NCI-H2081 (cell line): ENCODE results near the gene ARMC3.
A peak's percentile ranks its signal among the peaks of the same experiment; 100 is the strongest.
"Not testable (repeated sequence)": the region's sequence is repeated elsewhere in the genome, so short reads cannot be mapped to it uniquely, and the experiment has no call there.

Experiments
- DNase-seq, 2 experiments: peaks; one replicate each; lab custom pipeline; 2025; lab: John Stamatoyannopoulos, UW

ARMC3 gene

DNA sequence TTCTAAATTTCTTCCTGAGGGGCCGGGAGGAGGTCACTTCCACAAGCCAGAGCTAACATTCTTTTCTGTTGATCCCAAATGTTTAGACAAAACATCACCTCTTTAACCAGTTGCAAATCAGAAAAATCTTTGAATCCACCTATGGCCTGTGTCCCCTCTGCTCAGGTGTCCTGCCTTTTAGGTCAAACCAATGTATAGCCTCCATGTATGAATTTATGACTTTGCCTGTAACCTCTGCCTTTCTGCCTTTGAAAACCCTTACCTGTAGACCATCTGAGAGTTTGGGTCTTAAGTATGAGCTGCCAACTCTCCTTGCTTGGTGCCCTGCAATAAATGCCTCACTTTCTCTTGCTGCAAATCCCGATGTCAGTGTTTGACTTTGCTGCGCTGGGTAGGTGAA, 123.4 kb downstream of the ARMC3 start:
- DNase-seq = no peak

DNA sequence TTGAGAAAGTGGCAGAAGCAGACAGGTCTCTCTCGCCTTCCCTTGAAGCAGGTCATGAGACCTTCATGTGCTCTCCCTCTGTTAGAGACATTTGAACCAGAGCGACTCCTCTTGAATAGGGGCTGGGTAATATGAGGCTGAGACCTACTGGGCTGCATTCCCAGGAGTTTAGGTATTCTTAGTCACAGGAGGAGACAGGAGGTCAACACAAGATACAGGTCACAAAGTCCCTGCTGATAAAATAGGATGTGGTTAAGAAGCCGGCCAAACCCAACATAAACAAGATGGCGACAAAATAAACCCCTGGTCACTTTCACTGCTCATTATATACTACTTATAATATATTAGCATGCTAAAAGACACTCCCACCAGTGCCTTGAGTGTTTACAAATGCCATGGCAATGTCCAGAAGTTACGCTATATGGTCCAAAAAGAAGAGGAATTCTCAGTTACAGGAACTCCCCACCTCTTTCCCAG, 124.0 kb downstream of the ARMC3 start:
- no peak for DNase-seq

DNA sequence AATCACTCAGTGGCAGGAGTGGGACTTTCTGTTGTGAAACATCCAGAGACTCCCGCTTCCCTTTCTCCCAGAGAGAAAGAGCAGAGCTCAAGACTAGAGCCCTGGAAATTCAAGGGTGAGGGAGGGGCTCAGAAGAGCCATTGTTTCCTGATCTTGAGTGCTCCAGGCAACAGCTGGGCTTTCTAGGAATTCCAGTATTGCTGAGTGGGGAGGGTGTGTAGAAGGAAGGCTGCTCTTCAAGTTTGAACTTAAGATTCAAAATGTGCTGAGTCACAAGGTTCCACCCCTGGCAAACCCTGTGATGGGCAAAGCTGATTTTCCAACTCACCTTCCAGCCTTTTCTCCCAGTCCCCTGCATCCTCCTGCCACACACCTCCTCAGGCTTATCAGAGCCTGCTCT, 125.2 kb downstream of the ARMC3 start:
- no peak for DNase-seq

DNA sequence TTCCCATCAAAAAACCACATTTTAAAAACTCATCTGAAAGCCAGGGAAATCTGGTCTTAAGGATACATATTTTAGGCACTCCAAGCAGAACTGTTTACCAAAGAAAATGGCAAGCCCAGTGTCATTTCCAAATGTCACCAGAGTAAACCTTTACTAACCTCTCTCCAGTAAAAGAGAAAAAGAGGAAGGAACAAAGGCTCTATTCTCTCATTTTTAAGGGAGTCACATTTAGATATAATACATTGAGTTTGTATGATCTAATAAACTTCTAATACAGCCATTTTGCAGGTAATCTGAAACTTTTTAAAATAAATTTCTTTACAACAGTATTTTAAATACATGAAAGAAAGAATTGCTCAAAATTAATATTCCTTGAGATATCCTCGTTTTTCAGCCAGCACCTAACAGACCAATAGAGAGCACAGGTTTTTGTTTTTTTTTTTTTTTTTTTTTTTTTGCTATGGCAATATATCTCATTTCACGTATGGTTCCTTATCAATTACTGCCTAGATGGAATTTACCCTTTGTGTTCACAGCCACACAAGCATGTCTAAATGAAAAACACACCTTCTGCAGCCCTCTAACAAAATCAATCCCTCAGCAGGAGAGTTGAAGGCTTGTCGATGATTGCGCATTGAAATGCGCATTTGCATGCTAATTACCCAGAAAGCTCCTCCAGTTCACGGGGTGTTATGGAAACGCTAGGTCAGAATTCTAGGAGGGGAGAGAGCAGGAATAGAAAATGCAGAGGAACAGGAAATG, 127.8 kb downstream of the ARMC3 start:
- no peak for DNase-seq

DNA sequence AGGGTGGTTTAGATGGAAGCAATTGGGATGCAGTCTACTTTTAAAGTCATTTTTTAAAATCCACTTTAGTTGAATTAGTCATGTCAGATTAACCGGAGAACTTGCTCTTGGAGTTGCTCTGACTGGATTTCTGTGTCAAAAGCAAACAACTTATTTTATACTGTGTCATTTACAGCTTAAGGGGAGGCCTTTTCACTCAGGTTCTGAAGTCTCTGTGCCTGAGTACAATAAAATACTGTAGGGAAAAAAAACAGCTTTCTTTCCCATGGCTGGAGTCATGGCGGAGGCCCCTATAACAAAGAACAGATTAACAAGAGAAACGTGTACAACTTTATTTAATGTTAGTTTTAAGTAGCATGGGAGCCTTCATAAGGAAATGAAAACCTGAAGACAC, 128.3 kb downstream of the ARMC3 start:
- no peak for DNase-seq

DNA sequence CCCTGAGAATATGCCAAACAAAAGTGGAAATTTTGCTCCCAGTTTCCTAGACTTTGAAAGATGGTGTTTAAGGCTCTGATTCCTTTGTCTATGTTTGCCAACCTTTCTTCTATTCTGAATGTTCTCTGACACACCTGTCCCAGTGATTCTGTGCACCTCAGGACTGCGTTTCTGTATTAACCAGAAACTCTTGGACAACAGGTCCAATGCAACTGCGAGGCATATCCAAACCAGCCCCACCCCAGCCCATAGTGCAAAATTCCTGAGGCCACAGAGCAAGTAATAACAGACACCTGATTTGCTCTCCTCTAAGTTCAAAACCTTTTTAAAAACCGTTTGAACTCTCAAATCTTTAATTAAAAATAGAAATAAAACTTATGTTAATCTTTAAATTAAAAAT, 130.5 kb downstream of the ARMC3 start:
- no peak for DNase-seq

DNA sequence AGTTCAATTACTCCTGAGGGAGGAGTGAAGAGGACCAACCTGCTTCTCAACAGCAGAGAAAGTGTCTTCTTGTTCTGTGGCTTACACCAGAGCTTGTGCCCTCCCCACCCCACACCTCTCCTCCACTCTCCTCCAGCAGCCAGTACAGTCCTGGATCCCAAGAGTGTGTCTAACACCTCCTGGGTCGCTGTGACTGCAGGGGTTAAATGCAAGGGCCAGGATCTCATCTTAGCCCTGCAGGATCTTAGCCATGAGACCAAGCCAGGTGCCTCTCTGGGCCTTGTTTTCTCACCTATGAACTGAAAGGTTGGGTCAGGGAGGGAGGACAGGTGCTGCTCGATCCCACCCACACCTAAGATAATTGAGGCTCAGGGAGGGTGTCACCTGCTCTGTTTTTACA, 133.1 kb downstream of the ARMC3 start:
- DNase-seq = no peak

DNA sequence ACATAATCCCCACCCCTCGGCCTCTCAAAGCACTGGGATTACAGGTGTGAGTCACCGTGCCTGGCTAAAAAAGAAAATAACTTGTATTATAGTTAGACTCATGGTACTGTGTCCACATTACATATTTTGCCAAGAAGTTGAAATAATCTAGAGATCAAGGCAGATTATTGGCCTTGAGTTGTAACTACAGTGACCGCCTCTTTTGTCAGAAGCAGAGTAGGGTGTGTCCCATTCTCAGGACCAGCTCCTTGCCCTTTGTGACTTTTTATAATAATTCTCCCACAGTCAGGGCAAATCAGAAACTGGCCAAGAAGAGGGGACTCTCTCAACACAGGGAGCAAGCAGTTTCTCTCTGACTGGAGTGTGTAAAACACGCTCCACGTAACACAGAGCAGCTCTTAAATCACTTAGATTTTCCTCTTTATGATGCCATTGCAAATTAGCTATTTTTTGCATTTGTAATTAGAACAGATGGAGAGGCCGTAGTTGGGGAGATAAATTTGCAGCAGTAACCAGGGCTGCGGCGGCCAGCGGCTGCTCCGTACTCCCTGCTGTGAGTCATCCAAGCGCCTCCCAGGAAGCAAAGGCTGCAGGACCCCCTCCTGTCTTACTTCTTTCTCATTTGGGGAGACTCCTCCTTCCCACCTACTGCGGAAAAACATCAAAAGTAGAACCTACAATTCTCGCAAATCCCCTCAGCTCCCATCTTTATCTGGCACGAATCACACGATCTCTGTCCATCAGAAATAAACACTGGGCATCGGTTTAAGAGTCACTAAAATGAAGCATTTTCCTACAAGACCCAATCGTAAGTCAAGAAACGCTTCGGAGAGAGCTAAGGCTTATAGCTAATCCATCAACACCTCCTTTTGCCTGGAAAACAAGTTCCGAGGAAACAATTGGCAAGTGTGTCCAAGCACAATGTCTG, 135.5 kb downstream of the ARMC3 start:
- DNase-seq = no peak

DNA sequence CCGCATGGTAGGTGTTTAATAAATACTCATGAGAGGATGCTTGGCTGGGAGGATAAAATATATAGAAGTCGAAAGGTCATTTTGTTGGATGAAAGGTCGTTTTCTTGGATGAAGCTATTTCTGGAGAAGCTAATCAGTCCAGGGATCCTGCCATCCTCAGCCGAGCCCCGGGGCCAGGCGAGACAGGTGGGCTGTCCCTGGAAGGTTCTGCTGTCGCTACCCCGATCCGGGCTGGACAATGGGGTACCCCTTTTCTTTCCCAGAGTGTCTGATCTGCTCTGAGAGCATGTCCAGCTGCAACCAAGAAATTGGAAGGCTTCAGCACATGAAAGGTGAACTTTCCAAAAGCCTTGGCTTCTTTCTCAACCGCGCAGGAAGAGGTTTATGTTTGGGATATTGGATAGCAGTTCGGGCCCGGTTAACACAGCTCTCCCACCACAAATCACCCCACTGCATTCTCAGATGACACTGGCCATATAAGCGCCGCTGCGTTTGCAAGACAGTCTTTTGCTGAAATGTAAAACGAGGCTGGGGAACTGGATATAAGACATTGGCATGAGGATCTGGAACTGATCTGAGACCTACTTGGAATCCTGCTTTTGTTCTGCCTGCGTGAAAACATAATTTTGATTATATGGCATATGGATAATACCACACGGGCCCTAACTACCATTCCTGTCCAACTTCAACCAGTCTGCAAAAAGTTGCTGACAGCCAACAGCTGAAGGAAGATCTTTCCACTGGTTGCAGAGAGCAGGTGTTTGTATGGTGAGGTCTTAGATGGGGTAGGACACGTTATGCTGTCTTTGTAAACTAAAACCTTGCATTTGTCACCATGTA, 136.3 kb downstream of the ARMC3 start:
- DNase-seq = no peak

DNA sequence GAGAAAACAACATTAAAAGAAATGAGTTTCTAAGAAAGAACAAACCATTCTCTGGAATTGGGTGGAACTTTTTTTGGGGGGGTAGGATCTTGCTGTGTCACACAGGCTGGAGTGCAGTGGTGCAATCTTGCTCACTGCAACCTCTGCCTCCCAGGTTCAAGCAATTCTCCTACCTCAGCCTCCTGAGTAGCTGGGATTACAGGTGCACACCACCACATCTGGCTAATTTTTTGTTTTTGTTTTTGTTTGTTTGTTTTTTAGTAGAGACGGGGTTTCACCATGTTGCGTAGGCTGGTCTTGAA, 136.9 kb downstream of the ARMC3 start:
- not testable (repeated sequence) for DNase-seq

DNA sequence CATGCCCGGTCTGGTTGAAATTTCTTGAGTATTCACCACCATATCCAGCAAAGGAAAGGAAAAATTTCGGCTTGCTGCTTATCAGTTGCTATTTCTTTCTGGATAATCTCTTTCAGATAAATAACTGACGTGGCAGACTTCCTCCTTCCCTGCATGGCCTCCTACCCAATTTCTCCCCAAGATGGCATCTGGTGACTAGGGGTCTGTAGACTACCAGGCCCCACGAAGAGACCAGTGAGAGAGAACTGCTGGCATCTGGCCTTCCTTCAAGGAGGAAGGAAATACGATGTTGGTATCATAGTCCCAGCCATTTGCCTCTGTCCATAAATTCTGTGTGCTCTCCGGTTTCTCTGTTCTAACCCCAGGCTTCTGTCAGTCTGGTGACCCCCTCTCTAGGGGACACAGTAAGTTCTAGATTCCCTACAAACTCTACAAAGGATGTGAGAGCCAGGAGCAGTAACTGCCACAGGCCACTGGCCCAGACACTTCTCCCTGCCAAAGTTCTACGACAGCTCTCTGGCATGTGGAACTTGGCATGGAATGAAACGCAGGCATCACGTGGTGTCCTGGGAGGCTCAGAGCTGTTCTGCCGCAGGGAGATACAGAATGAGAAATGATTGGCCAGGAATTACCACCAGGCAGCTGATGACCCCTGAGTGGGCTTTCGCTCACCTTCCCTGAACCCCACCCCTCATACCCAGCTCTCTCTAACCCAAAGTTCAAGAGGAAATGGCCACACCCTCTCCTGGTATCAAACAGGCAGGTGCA, 137.5 kb downstream of the ARMC3 start:
- DNase-seq = no peak

DNA sequence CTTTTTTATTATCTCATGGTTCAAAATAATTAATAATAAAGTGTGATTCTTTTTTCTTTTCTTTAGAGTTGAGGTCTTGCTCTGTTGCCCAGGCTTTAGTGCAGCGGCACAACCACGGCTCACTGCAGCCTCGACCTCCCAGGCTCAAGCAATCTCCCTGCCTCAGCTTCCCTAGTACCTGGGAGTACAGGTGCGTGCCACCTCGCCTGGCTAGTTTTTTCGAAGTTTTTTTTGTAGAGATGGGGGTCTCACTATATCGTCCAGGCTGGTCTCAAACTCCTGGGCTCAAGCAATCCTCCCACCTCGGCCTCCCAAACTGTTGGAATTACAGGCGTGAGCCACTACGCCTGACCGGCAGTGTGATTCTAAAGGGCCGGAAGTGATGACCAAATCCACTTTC, 139.5 kb downstream of the ARMC3 start:
- no peak for DNase-seq

DNA sequence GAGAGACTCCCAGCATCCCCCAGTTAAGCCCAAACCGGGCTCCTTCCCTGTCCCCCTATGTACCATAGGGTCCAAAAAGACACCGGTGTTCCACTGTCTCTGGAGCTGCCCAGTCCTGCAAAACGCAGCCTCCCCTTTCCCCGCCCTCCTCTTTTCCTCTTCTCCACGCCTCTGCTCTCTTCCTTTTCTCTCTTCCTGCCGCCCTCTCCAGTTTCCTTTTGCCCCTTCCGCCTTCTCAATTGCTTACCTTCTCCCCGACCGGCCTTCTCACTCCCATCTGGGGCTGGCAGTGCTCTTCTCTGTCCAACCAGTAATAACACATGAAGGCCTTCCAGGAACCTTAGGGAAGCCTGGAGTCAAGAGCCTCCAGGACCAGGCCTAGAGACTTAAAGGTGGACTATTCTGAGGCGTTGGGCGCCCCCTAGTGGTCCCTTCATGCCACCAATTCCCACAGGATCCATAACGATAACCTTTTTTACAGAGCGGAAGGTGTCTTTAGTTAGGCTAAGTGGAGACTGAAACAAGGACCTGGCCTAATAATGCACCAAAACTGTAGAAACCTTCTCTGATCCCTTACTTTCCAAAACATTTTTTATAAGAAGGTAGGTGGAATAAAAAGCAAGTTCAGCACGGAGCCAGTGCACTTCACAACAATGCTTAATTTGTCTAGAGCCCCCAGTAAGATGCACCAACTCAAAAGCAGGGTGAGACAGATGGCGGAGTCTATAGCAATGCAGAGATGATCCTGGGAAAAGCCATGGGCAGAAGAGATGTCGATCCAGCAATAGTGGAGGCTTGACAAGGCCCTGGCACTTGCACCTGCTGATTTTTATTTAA, 140.3 kb downstream of the ARMC3 start:
- peak; percentile 69 to 71 for DNase-seq

DNA sequence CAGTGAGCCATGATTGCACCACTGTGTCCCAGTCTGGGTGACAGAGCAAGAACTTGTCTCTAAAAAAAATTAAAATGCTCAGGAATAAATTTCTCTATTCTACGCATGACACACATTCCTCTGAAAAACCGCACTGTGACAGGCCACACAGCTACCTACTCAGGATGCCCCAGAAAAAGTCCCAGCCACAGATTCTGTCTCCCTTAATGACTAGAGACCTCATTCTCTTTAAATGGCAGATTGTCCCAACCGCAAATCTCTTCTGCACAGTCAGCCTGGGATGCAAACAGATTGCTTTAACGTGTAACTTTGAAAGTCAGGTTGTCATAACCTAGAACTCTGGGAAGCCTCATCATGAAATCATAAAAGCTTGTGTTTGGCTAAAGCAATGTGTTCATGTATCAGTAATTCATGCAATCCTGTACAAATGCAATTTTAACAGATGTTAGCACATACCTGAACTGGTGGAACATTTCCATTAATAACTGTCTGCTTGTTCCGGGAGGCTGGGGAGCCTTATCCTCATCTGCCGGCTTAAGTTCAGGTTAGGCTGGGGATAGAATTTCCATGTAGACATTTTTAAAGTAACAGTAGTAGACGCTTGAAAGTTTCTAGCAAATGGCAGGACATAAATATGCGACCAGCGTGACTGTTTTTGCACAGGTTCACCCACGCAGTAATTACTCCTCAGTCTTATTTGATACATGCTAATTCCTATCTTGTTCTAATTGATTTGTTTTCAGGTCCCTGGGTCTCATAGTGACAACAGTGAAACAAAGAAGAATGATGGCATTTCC, 141.4 kb downstream of the ARMC3 start:
- no peak for DNase-seq

DNA sequence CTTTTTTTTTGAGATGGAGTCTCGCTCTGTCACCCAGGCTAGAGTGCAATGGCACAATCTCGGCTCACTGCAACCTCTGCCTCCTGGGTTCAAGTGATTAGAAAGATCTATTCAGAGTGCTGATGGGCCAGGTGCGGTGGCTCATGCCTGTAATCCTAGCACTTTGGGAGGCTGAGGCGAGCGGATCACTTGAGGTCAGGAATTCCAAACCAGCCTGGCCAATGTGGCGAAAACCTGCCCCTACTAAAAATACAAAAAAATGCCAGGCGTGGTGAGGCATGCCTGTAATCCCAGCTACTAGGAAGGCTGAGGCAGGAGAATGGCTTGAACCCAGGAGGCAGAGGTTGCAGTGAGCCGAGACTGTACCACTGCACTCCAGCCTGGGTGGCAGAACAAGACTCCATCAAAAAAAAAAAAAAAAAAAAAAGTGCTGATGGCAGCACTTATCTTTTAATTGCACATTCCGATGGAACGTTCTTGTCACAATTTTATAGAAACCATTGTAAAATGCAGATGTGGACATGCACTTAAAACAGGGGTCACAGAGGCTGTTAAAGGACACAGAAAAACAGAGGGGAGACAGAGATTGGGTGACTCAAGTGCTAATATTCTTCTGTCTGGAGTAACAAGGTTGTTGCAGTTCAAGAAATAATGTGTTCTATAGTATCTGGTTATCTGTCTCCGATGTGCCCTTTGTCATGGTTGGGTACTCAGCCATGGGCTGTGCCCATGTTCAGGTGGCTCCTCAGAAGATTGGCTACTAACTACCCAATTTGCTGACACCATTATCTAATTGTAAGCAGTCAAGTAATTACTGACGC, 142.4 kb downstream of the ARMC3 start:
- DNase-seq = not testable (repeated sequence)

DNA sequence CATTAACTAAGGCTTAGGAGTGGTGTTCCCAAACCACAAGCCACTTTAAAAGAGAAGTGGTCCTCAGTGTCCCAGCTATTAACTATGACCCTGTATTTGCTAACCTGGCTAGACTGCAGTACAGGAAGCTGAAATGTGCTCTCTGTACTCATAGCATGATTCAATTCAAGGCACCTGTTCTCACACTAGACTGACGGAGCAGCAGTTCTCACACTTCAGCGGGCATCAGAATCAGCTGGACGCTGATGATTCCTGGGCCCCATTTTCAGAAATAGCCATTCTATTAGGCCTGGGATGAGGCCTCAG, 143.0 kb downstream of the ARMC3 start:
- DNase-seq = peak in 1 of 2 experiments; percentile 1

DNA sequence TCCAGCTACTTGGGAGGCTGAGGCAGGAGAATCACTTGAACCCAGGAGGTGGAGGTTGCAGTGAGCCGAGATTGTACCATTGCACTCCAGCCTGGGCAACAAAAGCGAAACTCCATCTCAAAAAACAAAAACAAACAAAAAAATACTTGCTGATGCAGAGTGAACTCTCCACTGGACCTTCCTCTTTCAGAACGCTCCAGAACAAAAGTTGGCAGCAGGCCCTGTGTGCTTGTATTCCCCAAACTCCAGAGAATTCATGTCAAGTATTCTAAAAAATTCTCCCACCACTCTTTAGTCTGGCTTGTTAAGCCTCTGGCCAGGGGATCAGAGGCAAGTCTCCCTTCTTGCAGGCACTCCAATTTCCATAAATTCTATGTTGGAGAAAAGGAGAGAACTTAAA, 144.7 kb downstream of the ARMC3 start:
- not testable (repeated sequence) for DNase-seq

DNA sequence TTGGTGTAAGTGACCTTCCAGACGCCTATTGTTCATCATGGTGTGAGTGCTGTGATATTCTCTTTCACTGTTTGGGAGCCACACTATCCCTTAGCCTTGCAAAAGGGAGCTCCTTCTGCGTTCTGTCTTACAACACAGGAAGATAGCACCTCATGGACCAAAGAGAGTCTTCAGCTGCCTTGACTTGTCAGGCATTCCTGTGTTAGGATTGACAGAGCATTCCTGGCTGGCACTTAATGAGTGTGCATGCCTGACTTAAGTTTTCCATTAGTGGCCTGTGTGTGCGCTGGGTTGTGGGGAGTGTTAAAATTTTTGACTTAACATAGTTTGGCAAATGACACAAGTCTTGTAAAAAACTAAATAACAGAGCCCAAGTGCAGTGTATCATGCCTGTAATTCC, 145.7 kb downstream of the ARMC3 start:
- no peak for DNase-seq

DNA sequence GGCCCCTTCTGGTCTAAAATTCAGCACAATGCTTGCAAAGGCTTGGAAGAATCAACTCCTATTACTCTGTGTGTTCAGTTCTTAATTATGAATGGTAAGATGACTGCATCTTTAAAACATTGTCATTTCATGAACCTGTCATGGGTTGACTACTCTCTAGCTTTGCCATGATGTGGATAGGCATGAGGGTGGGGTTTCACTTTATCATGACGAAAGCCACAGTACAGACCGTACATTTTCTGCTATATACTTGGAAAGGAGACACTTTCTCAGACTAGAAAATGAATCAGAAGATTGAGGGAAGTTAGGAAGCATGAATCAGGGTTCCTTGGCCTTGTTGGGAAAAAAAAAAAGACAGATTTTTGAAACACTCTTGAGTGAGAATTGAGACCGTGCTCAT, 147.8 kb downstream of the ARMC3 start:
- no peak for DNase-seq
